Measurements from ENCODE around the gene LDLRAD4.

LDLRAD4 gene

DNA sequence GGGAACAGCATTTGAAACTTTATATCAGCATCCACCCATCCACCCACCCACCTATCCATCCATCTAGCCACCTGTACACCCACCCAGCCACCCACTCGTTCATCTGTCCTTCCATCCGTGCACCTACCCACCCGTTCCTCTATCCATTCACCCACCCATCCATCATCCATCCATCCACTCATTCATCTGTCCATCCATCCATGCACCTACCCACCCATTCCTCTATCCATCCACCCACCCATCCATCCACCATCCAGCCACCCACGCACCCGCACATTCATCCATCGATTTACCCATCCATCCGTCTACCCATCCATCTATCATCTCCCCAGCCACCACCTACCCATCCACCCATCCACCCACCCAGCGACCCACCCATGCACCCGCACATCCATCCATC lies 24.8 kb downstream of the LDLRAD4 start:
- no peak for DNase-seq (ENCODE audit: low read depth)
- TF ChIP-seq, protein P1, sequence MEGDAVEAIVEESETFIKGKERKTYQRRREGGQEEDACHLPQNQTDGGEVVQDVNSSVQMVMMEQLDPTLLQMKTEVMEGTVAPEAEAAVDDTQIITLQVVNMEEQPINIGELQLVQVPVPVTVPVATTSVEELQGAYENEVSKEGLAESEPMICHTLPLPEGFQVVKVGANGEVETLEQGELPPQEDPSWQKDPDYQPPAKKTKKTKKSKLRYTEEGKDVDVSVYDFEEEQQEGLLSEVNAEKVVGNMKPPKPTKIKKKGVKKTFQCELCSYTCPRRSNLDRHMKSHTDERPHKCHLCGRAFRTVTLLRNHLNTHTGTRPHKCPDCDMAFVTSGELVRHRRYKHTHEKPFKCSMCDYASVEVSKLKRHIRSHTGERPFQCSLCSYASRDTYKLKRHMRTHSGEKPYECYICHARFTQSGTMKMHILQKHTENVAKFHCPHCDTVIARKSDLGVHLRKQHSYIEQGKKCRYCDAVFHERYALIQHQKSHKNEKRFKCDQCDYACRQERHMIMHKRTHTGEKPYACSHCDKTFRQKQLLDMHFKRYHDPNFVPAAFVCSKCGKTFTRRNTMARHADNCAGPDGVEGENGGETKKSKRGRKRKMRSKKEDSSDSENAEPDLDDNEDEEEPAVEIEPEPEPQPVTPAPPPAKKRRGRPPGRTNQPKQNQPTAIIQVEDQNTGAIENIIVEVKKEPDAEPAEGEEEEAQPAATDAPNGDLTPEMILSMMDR (conservative IDR thresholded peaks at IDR 0.05; ENCODE audit: low read depth, low read length), result no peak
- H3K4me3 ChIP-seq (ENCODE audit: low read depth, low read length), result no peak overlapping the region

DNA sequence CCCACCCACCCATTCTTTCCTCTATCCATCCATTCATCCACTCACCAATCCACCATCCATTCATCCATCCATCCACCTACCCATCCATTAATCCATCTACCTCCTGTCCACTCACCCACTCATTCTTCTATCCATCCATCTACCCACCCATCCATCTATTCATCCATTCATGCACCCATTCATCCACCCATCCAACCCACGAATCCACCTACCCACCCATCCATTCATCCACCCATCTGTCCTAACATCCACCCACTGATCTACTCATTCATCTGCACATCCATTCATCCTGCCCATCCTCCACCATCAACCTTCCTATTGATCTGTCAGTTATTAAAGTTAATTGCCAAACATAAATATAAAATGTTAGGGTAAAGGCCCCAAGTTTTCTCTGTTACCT lies 25.6 kb downstream of the LDLRAD4 start:
- no peak for DNase-seq (ENCODE audit: low read depth)
- H3K4me3 ChIP-seq (ENCODE audit: low read depth, low read length), result no peak overlapping the region
- TF ChIP-seq, protein P1 (conservative IDR thresholded peaks at IDR 0.05; ENCODE audit: low read depth, low read length), result no peak

DNA sequence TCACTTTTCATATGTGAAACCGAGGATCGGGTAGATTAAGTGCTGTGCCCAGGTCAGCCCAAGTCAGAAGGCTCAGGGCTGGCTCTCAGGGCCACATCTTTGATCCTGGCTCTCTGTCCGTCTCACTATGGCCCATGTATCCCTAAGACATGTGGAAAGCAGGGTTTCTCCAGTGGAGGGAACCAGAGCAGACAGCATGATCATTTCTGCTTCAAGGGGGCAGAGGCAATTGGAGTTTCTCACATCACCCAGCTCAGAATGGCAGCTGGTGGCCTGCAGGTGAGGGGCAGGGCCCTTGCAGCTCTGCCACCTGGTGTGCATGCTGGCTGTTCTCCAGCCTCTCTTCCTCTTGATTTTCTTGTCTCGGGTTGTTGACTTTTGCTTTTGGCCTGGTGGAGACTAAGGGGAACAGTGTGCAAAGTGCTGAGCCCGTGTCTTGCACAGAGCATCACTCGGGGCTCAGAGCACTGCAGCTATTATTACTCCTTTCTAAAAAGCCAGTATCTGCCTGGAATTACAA lies 27.0 kb downstream of the LDLRAD4 start:
- DNase-seq (ENCODE audit: low read depth), result no peak
- TF ChIP-seq, protein P1 (conservative IDR thresholded peaks at IDR 0.05; ENCODE audit: low read depth, low read length), result no peak
- H3K4me3 ChIP-seq (ENCODE audit: low read depth, low read length), result no peak overlapping the region

- DNase-seq (ENCODE audit: low read depth), result no peak
- TF ChIP-seq, protein P1 (conservative IDR thresholded peaks at IDR 0.05; ENCODE audit: low read depth, low read length), result no peak
- no peak overlapping the region for H3K4me3 ChIP-seq (ENCODE audit: low read depth, low read length)
Observed at GRCh38 chr18:13246121-13246520, 27.6 kb downstream of the LDLRAD4 start.

DNA sequence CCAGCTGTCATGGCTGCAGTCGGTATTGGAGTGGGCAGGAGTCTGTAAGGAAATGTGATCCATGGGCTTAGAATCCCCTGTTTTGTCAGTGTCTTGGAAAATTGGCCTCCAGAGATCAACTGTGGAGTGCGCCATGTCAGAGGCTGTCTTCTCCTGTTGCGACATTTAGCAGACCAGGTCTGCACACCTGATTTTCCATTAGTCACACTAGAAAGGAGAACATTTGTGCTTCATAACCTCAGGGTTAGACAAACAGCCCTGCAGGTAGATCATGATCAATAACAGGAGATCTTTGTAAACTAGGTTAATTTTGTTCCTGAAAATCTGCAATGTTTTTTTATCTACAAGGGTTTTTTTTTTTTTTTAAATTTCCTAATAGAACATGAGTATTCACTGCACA lies 28.0 kb downstream of the LDLRAD4 start:
- TF ChIP-seq, protein P1 (conservative IDR thresholded peaks at IDR 0.05; ENCODE audit: low read depth, low read length), result no peak
- no peak overlapping the region for H3K4me3 ChIP-seq (ENCODE audit: low read depth, low read length)
- DNase-seq (ENCODE audit: low read depth), result no peak

DNA sequence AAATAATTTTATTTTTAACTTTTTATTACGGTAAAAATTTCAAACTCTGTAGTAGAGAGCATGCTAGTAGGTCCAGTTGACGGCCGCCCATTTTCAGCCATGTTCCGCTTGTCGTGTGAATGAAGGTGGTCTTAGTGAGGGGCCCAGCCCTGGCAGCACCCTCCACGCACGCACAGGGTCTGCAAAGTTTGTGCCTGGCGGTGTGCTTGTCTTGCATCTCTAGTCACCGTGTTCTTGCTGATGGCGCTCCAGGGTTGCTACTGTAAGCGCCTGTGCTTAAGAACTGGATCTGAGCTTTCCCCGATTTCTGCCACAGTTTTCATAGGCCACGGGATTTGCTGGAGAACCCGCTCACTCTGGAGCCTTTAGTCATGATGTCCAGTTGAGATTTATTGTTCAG lies 28.9 kb downstream of the LDLRAD4 start:
- H3K4me3 ChIP-seq (ENCODE audit: low read depth, low read length), result no peak overlapping the region
- no peak for DNase-seq (ENCODE audit: low read depth)
- TF ChIP-seq, protein P1 (conservative IDR thresholded peaks at IDR 0.05; ENCODE audit: low read depth, low read length), result no peak

- DNase-seq (ENCODE audit: low read depth), result no peak
- H3K4me3 ChIP-seq (ENCODE audit: low read depth, low read length), result no peak overlapping the region
- TF ChIP-seq, protein P1 (conservative IDR thresholded peaks at IDR 0.05; ENCODE audit: low read depth, low read length), result no peak
Observed at GRCh38 chr18:13252686-13253410, 34.3 kb downstream of the LDLRAD4 start.
